Stomach (tissue), 9 donors: ENCODE measurements around the gene RIC1. TPM values are rescaled to one million over a fixed set of nuclear protein-coding genes. Genes with fewer than 3 reads are reported as not detected.

Experiments used
- DNase-seq, 2 donors: peaks; one replicate each; pipeline versions ENCODE4 v3.0.0 to v3.0.0-alpha.2; 2013 to 2019
- H3K27ac ChIP-seq, 5 donors: fragments of 200-600 bp in 4 of 5; sonication (generic) in 4 of 5; one replicate each; pipeline ENCODE4 v1.5.1; 2013 to 2019; ENCODE audit warnings: mild to moderate bottlenecking in 1 of 5, moderate library complexity in 1 of 5
- H3K27me3 ChIP-seq, 3 donors: fragments of 200-600 bp; sonication (generic); one replicate each; pipeline ENCODE4 v1.5.1; 2017 to 2019; ENCODE audit warnings: mixed run types in 1 of 3
- H3K36me3 ChIP-seq, 4 donors: fragments of 200-600 bp; sonication (generic); 1 replicate in 3 of 4; 2 replicates in 1 of 4; pipeline ENCODE4 v1.5.1; 2016 to 2019
- H3K4me1 ChIP-seq, 4 donors: fragments of 200-600 bp; sonication (generic); one replicate each; pipeline ENCODE4 v1.5.1; 2016 to 2019
- H3K4me3 ChIP-seq, 4 donors: fragments of 200-600 bp; sonication (generic) in 3 of 4; one replicate each; pipeline ENCODE4 v1.5.1; 2016 to 2019; ENCODE audit warnings: mild to moderate bottlenecking in 1 of 4
- H3K9me3 ChIP-seq, 4 donors: fragments of 200-600 bp; sonication (generic); one replicate each; pipeline ENCODE4 v1.5.1; 2016 to 2019
- CTCF ChIP-seq, 7 experiments: fragments of 450-650 bp in 4 of 7; fragments of 200-600 bp in 3 of 7; sonication (generic) in 3 of 7; IDR thresholded peaks; one replicate each; pipeline ENCODE4 v1.5.1; 2016 to 2019; ENCODE audit warnings: antibody characterized with exemption in 7 of 7, control low read depth in 2 of 7, mild to moderate bottlenecking in 1 of 7
- EP300 ChIP-seq: sonication (generic); formaldehyde crosslinking; IDR thresholded peaks from one replicate; pipeline ENCODE4 v1.6.1; 2017; ENCODE audit warnings: antibody characterized with exemption
- POLR2A ChIP-seq, 4 donors: fragments of 450-650 bp; IDR thresholded peaks; one replicate each; pipeline ENCODE4 v1.6.1; 2016; ENCODE audit warnings: antibody characterized with exemption in 4 of 4, control low read depth in 2 of 4, mild to moderate bottlenecking in 1 of 4, moderate library complexity in 1 of 4
- POLR2AphosphoS5 ChIP-seq, 3 donors: sonication (generic); formaldehyde crosslinking; IDR thresholded peaks; one replicate each; pipeline ENCODE4 v1.6.1; 2016; ENCODE audit warnings: antibody characterized with exemption in 3 of 3
- WGBS, 5 donors: extraction: QIAGEN DNeasy Blood & Tissue Kit in 3 of 5; methylation state at CpG; one replicate each; pipeline versions ENCODE4 v1.1.5 to v1.1.7; 2013 to 2018; 5-methylcytosine and 5-hydroxymethylcytosine counted together
- intact Hi-C: fragments of 100-400 bp; cut with DNase I; formaldehyde crosslinking; loops from one replicate; pipeline ENCODE4 v1.15.1; 2023; ENCODE audit warnings: low total_unique reads
- polyA plus RNA-seq, 3 donors: library from polyadenylated mRNA; stranded (reverse); fragments of 200-250 nt; gene quantifications; one replicate each; pipeline ENCODE4 v1.2.3, GENCODE V29; 2013
- total RNA-seq, 5 donors: library from RNA; depleted of rRNA; stranded (reverse); fragments of >200 nt; gene quantifications; one replicate each; pipeline versions ENCODE4 v1.1.0 to v1.2.3, GENCODE V29; 2014 to 2016
- donor health status: healthy with polysubstance abuse.
- donor health status: Bipolar disorder and iron deficiency.
- donor health status: healthy.

RIC1 gene
- total and polyA plus RNA-seq, 8 donors, result 3.2 to 67.9 (median 10.8) TPM

- H3K4me3 ChIP-seq, result no peak overlapping the region
- peaks cover 0 to 5% (median 2%) of the 10 kb centered on the region in 4 donors for H3K4me1 ChIP-seq
- no peaks in the 10 kb centered on the region for H3K9me3 ChIP-seq
- H3K36me3 ChIP-seq, result no peaks in the 10 kb centered on the region
- no peaks in the 10 kb centered on the region for H3K27me3 ChIP-seq
- H3K27ac ChIP-seq, result no peak overlapping the region
- no peak for DNase-seq
- 84 to 91% (median 89%) methylated on average over 5 of the region's 5 CpGs for WGBS, 5 donors
- no peak for TF ChIP-seq EP300
- TF ChIP-seq CTCF (IDR thresholded peaks at IDR 0.05), result no peak
- TF ChIP-seq POLR2AphosphoS5 (IDR thresholded peaks at IDR 0.05), result no peak
- intact Hi-C loops, result loop anchor here (10.0 kb wide), 1 partner anchor 838 kb away; no protein-coding TSS in a partner anchor
Observed at GRCh38 chr9:5592904-5593303, 36.0 kb upstream of the RIC1 start.

- Histone ChIP-seq H3K4me1 (peaks cover 0 to 5% (median 2%) of the 10 kb centered on the region in 4 donors), H3K36me3 (no peaks in the 10 kb centered on the region), H3K4me3 (no peak overlapping the region), H3K27me3 (no peaks in the 10 kb centered on the region), H3K9me3 (no peaks in the 10 kb centered on the region), H3K27ac (no peak overlapping the region)
- TF ChIP-seq EP300 (no peak), POLR2AphosphoS5 (IDR thresholded peaks at IDR 0.05) (no peak), CTCF (IDR thresholded peaks at IDR 0.05) (no peak), POLR2A (IDR thresholded peaks at IDR 0.05) (no peak)
- intact Hi-C loops, result loop anchor here (10.0 kb wide), 1 partner anchor 839 kb away; no protein-coding TSS in a partner anchor
- DNase-seq, result no peak
- whole genome bisulfite sequencing, 5 donors, result 53 to 75% (median 70%) methylated on average over 2 of the region's 2 CpGs
Observed at GRCh38 chr9:5593904-5594303, 35.0 kb upstream of the RIC1 start.

- intact Hi-C loops, result loop anchor here (10.0 kb wide), 1 partner anchor 841 kb away; no protein-coding TSS in a partner anchor
- WGBS, 5 donors, result 59 to 76% (median 67%) methylated on average over 2 of the region's 2 CpGs
- no peak overlapping the region for H3K4me3 ChIP-seq
- no peak overlapping the region for H3K27ac ChIP-seq
- no peak for DNase-seq
- no peaks in the 10 kb centered on the region for H3K9me3 ChIP-seq
- TF ChIP-seq POLR2A (IDR thresholded peaks at IDR 0.05) (no peak), CTCF (IDR thresholded peaks at IDR 0.05) (no peak), POLR2AphosphoS5 (IDR thresholded peaks at IDR 0.05) (no peak), EP300 (no peak)
- H3K4me1 ChIP-seq, result peaks cover 0 to 6% (median 3%) of the 10 kb centered on the region in 4 donors
- H3K27me3 ChIP-seq, result no peaks in the 10 kb centered on the region
- H3K36me3 ChIP-seq, result no peaks in the 10 kb centered on the region
Observed at GRCh38 chr9:5596173-5596572, 32.7 kb upstream of the RIC1 start.

- Histone ChIP-seq H3K27me3 (no peaks in the 10 kb centered on the region), H3K9me3 (no peaks in the 10 kb centered on the region), H3K27ac (peak overlapping the region in 4 of 5 donors; percentile 49 to 71 (median 53)), H3K4me3 (peak overlapping the region; percentile 26 to 38 (median 34)), H3K4me1 (peaks cover 3 to 15% (median 8%) of the 10 kb centered on the region in 4 donors), H3K36me3 (no peaks in the 10 kb centered on the region)
- no peak for TF ChIP-seq CTCF (IDR thresholded peaks at IDR 0.05)
- intact Hi-C loops, result no loop called here
- no peak for DNase-seq
- WGBS, 5 donors, result 34 to 54% (median 38%) methylated on average over 6 of the region's 6 CpGs
Observed at GRCh38 chr9:5608298-5609225, 20.3 kb upstream of the RIC1 start.
